ENCODE measurements around the gene CBX5. TPM values are rescaled to one million over a fixed set of nuclear protein-coding genes. Genes with fewer than 3 reads are reported as not detected.

Gene CBX5
- total RNA-seq, 2 experiments from 2014 or later: 125 to 128 TPM

DNA sequence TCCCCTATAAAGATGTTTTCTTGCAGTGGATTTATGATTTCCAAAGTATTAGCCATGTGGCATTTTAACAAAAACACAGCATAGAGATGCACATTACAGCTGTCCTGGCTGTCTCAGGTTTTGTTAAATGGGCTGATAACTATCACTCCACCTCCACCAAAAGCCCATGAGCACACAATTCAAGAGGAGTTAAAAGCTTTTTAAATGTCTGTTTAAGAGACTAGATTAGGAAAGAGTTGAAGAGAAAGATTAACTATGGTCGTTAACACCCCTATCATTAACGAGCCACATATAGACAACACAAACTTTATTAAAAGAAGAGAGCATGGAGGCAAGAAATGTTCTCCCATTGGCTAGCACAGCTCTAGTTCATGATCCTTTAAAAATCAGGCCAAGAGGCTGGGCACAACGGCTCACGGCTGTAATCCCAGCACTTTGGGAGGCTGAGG is 14.5 kb downstream of the CBX5 start:
- no peak for DNase-seq
- no peaks in the 10 kb centered on the region for H3K9me3 Mint-ChIP-seq
- ChIA-PET POLR2A (interaction anchor here (0.6 to 2.0 kb wide), 5 partner anchors 10 to 130 kb away, joined by 3 to 8 read pairs (median 3); partner anchors contain the start of genes CBX5 and HNRNPA1), CTCF (interaction anchor here (0.9 to 7.3 kb wide), 9 partner anchors 12 to 174 kb away, joined by 3 to 53 read pairs (median 3); no protein-coding TSS in a partner anchor)
- H3K27me3 Mint-ChIP-seq: no peaks in the 10 kb centered on the region
- no peak for ATAC-seq
- peaks cover 6% of the 10 kb centered on the region for H3K36me3 Mint-ChIP-seq (ENCODE audit: low read depth)
- no peak overlapping the region for H3K27ac Mint-ChIP-seq
- peaks cover 19% of the 10 kb centered on the region for H3K4me1 Mint-ChIP-seq (ENCODE audit: low read depth)
- TF ChIP-seq, protein P1, sequence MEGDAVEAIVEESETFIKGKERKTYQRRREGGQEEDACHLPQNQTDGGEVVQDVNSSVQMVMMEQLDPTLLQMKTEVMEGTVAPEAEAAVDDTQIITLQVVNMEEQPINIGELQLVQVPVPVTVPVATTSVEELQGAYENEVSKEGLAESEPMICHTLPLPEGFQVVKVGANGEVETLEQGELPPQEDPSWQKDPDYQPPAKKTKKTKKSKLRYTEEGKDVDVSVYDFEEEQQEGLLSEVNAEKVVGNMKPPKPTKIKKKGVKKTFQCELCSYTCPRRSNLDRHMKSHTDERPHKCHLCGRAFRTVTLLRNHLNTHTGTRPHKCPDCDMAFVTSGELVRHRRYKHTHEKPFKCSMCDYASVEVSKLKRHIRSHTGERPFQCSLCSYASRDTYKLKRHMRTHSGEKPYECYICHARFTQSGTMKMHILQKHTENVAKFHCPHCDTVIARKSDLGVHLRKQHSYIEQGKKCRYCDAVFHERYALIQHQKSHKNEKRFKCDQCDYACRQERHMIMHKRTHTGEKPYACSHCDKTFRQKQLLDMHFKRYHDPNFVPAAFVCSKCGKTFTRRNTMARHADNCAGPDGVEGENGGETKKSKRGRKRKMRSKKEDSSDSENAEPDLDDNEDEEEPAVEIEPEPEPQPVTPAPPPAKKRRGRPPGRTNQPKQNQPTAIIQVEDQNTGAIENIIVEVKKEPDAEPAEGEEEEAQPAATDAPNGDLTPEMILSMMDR (IDR thresholded peaks at IDR 0.05): no peak
- intact Hi-C loops (cut with micrococcal nuclease): no loop called here
- no peak overlapping the region for H3K4me3 Mint-ChIP-seq

DNA sequence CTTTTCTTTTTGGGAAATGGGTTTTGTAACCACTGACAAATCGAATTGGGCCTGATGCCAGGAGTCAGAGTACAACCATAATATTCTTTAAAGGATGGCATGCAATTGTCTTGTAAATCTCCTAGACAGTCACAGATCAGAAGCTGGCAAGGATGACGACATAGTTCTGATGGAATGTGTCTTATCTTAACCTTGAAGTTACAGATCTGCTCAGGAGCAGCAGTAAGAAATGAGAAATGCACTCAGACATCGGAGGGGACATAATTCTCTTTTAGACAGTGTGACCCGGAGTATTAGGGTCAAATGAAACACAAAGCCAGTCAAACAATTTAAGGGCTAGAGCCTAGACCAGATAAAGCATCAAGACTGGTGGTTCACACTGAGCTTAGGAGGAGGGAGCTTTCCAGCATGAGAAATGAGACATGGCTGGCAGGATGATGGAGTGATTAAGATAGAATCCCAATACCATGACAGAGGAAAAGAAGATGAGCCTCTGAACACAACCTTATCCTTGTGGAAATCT is 17.5 kb downstream of the CBX5 start:
- CTCF ChIA-PET: interaction anchor here (0.9 to 7.3 kb wide), 4 partner anchors 9 to 46 kb away, joined by 3 to 53 read pairs (median 6); no protein-coding TSS in a partner anchor
- H3K9me3 Mint-ChIP-seq: no peaks in the 10 kb centered on the region
- H3K4me1 Mint-ChIP-seq (ENCODE audit: low read depth): peaks cover 25% of the 10 kb centered on the region
- H3K36me3 Mint-ChIP-seq (ENCODE audit: low read depth): peaks cover 1% of the 10 kb centered on the region
- POLR2A ChIA-PET: interaction anchor here (1.0 to 2.5 kb wide), 4 partner anchors 14 to 44 kb away, joined by 3 to 7 read pairs (median 4); no protein-coding TSS in a partner anchor
- H3K27ac Mint-ChIP-seq: no peak overlapping the region
- no peak for DNase-seq
- H3K27me3 Mint-ChIP-seq: no peaks in the 10 kb centered on the region
- no peak overlapping the region for H3K4me3 Mint-ChIP-seq
- intact Hi-C loops (cut with micrococcal nuclease): no loop called here
- ATAC-seq: no peak
- TF ChIP-seq, protein P1 (IDR thresholded peaks at IDR 0.05): no peak

DNA sequence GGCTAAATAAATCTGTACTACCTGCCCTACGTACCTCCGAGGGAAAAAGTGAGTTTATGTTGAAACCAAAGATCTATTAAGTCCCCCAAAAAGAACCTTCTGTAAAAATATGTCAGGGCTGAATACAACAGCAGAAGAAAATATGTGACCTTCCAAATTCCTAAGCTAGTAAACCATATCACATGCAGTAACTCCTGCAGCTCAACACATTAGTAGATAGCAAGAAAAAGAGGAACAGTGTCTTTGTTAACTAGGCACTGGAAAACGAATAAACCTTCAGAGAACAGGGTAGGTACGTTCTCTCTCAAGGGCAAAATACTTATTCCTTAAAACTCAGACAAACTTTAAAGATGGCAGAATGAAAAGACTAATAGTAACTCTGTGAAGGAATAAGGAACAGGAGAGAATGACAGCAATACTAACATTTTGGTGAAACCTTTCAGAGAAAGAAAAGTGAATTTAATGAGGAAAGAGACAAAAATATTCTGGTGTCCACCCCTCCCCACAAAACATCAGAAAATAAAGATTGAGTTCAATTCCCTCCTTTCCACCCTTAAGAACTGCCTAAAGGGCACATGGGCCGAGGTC is 18.0 kb downstream of the CBX5 start:
- CTCF ChIA-PET: interaction anchor here (1.2 to 7.3 kb wide), 2 partner anchors 9 to 32 kb away, joined by 7 to 53 read pairs; no protein-coding TSS in a partner anchor
- POLR2A ChIA-PET: no interaction called here
- ATAC-seq: no peak
- intact Hi-C loops (cut with micrococcal nuclease): no loop called here
- Mint-ChIP-seq H3K4me3 (no peak overlapping the region), H3K27me3 (no peaks in the 10 kb centered on the region), H3K27ac (no peak overlapping the region), H3K9me3 (no peaks in the 10 kb centered on the region), H3K36me3 (ENCODE audit: low read depth) (peaks cover 5% of the 10 kb centered on the region), H3K4me1 (ENCODE audit: low read depth) (peaks cover 25% of the 10 kb centered on the region)
- TF ChIP-seq, protein P1 (IDR thresholded peaks at IDR 0.05): no peak
- DNase-seq: no peak

DNA sequence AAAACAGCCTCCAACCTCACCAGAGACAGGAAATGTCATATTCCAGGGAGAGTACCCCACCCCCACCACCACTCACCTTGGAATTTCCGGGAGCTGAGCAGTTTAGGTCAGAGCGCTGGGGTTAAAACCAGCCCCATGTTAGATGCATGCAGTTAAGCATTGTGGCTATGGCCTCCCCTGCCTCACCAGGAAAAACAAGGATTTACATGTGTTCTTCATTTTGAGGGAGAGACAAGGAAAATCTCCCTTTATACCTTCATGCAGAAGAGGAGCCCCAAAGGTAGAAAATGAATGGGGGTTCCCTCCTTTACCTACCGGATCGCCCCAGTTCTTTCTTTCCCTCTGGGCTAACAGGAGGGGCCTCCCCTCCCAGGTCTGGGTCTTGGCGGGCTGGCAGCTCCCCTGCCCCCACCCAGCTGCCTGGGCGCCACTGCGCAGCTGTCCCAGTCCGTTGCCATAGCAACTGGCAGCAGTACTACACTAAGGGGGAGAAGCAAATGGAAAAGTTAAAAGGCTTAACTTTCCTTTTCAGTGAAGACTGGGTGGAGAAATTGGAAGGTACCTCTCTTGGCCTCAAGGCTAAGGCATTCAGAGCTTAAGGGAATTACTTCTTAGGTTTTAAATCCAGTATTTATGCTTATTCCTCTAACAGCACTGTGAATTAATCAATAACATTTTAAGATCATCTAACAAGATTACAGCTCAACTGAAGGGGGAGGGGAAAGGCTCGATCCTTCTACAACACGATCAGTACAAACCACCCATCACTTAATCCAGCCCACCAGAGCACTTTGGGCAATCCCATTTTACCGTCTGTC is 20.5 kb downstream of the CBX5 start:
- Mint-ChIP-seq H3K27me3 (no peaks in the 10 kb centered on the region), H3K4me3 (peak overlapping the region; percentile 56), H3K36me3 (ENCODE audit: low read depth) (peaks cover 18% of the 10 kb centered on the region), H3K4me1 (ENCODE audit: low read depth) (peaks cover 23% of the 10 kb centered on the region), H3K27ac (peak overlapping the region; percentile 53), H3K9me3 (no peaks in the 10 kb centered on the region)
- DNase-seq (peak; percentile 63), ATAC-seq (peak; percentile 97)
- CTCF ChIA-PET: interaction anchor here (0.8 to 3.1 kb wide), 12 partner anchors 8 to 140 kb away, joined by 3 to 11 read pairs (median 6); no protein-coding TSS in a partner anchor
- POLR2A ChIA-PET: interaction anchor here (1.0 to 3.0 kb wide), 6 partner anchors 11 to 29 kb away, joined by 3 to 17 read pairs (median 7); partner anchors contain the start of genes CBX5 and HNRNPA1
- intact Hi-C loops (cut with micrococcal nuclease): no loop called here
- TF ChIP-seq, protein P1 (IDR thresholded peaks at IDR 0.05): no peak

Measured in activated CD8-positive, alpha-beta T cell treated with anti-CD3 and anti-CD28 coated beads for 36 hours (primary cell).